ENCODE measurements around the gene SLC12A8. TPM values are rescaled to one million over a fixed set of nuclear protein-coding genes. Genes with fewer than 3 reads are reported as not detected.

The SLC12A8 gene
- total RNA-seq, 1 donor from 2014 or later, result 2.2 TPM

- Mint-ChIP-seq H3K36me3 (no peaks in the 10 kb centered on the region), H3K27me3 (ENCODE audit: insufficient read depth, low read depth) (peaks cover 13% of the 10 kb centered on the region), H3K4me3 (no peak overlapping the region), H3K4me1 (peaks cover 23% of the 10 kb centered on the region), H3K9me3 (no peaks in the 10 kb centered on the region), H3K27ac (no peak overlapping the region)
- DNase-seq (ENCODE audit: low spot score), result peak; percentile 51
- no peaks in the 10 kb centered on the region for H3F3A ChIP-seq (ENCODE audit: low read depth)
- peak overlapping the region; percentile 72 for H2AFZ ChIP-seq (replicated peaks)
- no peak overlapping the region for H3K4me3 ChIP-seq
- no peak for TF ChIP-seq EZH2phosphoT487 (IDR thresholded peaks at IDR 0.05)
- TF ChIP-seq, protein P1, sequence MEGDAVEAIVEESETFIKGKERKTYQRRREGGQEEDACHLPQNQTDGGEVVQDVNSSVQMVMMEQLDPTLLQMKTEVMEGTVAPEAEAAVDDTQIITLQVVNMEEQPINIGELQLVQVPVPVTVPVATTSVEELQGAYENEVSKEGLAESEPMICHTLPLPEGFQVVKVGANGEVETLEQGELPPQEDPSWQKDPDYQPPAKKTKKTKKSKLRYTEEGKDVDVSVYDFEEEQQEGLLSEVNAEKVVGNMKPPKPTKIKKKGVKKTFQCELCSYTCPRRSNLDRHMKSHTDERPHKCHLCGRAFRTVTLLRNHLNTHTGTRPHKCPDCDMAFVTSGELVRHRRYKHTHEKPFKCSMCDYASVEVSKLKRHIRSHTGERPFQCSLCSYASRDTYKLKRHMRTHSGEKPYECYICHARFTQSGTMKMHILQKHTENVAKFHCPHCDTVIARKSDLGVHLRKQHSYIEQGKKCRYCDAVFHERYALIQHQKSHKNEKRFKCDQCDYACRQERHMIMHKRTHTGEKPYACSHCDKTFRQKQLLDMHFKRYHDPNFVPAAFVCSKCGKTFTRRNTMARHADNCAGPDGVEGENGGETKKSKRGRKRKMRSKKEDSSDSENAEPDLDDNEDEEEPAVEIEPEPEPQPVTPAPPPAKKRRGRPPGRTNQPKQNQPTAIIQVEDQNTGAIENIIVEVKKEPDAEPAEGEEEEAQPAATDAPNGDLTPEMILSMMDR (IDR thresholded peaks at IDR 0.05), result peak; percentile 29
- H4K20me1 ChIP-seq (ENCODE audit: low read depth), result no peaks in the 10 kb centered on the region
- no peaks in the 10 kb centered on the region for H3K27me3 ChIP-seq
- H3K4me2 ChIP-seq, result no peak overlapping the region
- no peak overlapping the region for H3K27ac ChIP-seq
- no peaks in the 10 kb centered on the region for H3K36me3 ChIP-seq
- H3K9me3 ChIP-seq (ENCODE audit: low read depth), result no peaks in the 10 kb centered on the region
- H3K9ac ChIP-seq, result no peak overlapping the region
- H3K4me1 ChIP-seq, result peaks cover 13% of the 10 kb centered on the region
- no peaks in the 10 kb centered on the region for H3K79me2 ChIP-seq (ENCODE audit: low read depth)
These were observed 136.8 kb downstream of the SLC12A8 start for GRCh38 chr3:125075738-125076137.

GRCh38 chr3:125073390-125073905 lies 139.1 kb downstream of the SLC12A8 start:
- H2AFZ ChIP-seq (replicated peaks), result no peak overlapping the region
- H3F3A ChIP-seq (ENCODE audit: low read depth), result no peaks in the 10 kb centered on the region
- H3K36me3 ChIP-seq, result no peaks in the 10 kb centered on the region
- no peak overlapping the region for H3K4me3 ChIP-seq
- no peak for DNase-seq (ENCODE audit: low spot score)
- H3K9ac ChIP-seq, result no peak overlapping the region
- no peaks in the 10 kb centered on the region for H3K9me3 ChIP-seq (ENCODE audit: low read depth)
- peaks cover 13% of the 10 kb centered on the region for H3K4me1 ChIP-seq
- Mint-ChIP-seq H3K27me3 (ENCODE audit: insufficient read depth, low read depth) (peaks cover 17% of the 10 kb centered on the region), H3K4me3 (no peak overlapping the region), H3K4me1 (peaks cover 23% of the 10 kb centered on the region), H3K9me3 (no peaks in the 10 kb centered on the region), H3K27ac (no peak overlapping the region), H3K36me3 (no peaks in the 10 kb centered on the region)
- no peaks in the 10 kb centered on the region for H3K79me2 ChIP-seq (ENCODE audit: low read depth)
- H4K20me1 ChIP-seq (ENCODE audit: low read depth), result no peaks in the 10 kb centered on the region
- H3K27me3 ChIP-seq, result no peaks in the 10 kb centered on the region
- TF ChIP-seq EZH2phosphoT487 (IDR thresholded peaks at IDR 0.05) (no peak), EZH2 (IDR thresholded peaks at IDR 0.05) (no peak)
- TF ChIP-seq, protein P1 (IDR thresholded peaks at IDR 0.05), result no peak
- H3K4me2 ChIP-seq, result no peak overlapping the region
- no peak overlapping the region for H3K27ac ChIP-seq

DNA sequence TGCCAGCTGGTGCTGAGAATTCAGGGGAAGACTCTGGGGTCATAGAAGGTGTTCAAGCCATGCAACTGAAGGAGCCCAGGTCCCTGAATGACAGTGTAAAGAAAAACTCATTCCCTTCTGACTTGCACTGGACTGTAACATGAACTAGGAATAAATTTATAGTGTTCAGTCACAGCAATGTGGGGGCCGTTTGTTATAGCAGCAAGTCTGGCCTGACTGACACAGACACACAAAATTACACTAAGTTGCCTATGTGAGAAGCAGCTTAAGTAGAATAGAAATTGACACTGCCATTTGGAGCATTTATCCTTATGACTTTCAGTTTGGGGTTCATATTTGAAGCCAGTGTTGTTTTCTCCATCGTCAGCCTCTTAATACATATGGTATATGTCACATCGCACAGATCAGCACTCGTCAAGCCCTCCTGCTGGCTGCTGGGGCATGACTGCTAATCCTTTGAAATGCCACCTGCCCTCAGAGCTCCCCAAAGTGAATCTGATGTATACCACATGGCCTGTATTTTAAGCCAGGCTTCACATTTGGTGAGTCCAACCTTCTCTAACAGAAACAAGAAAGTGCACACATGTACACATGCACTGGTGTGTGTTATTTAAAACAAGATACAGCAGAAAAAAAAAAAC lies 139.7 kb downstream of the SLC12A8 start:
- Histone ChIP-seq H3K4me2 (no peak overlapping the region), H3K36me3 (no peaks in the 10 kb centered on the region), H3F3A (ENCODE audit: low read depth) (no peaks in the 10 kb centered on the region), H3K27ac (no peak overlapping the region), H3K79me2 (ENCODE audit: low read depth) (no peaks in the 10 kb centered on the region), H3K9ac (no peak overlapping the region), H3K4me1 (peaks cover 13% of the 10 kb centered on the region), H3K4me3 (no peak overlapping the region), H2AFZ (replicated peaks) (no peak overlapping the region), H4K20me1 (ENCODE audit: low read depth) (no peaks in the 10 kb centered on the region), H3K9me3 (ENCODE audit: low read depth) (no peaks in the 10 kb centered on the region), H3K27me3 (no peaks in the 10 kb centered on the region)
- Mint-ChIP-seq H3K4me1 (peaks cover 19% of the 10 kb centered on the region), H3K27ac (no peak overlapping the region), H3K27me3 (ENCODE audit: insufficient read depth, low read depth) (peaks cover 17% of the 10 kb centered on the region), H3K36me3 (no peaks in the 10 kb centered on the region), H3K9me3 (no peaks in the 10 kb centered on the region), H3K4me3 (no peak overlapping the region)
- DNase-seq (ENCODE audit: low spot score), result no peak
- TF ChIP-seq EZH2 (IDR thresholded peaks at IDR 0.05) (no peak), EZH2phosphoT487 (IDR thresholded peaks at IDR 0.05) (no peak)
- TF ChIP-seq, protein P1 (IDR thresholded peaks at IDR 0.05), result no peak
